Measurements from ENCODE around the gene ROS1.
"Not testable (repeated sequence)": the region's sequence is repeated elsewhere in the genome, so short reads cannot be mapped to it uniquely, and the experiment has no call there.

Gene ROS1

DNA sequence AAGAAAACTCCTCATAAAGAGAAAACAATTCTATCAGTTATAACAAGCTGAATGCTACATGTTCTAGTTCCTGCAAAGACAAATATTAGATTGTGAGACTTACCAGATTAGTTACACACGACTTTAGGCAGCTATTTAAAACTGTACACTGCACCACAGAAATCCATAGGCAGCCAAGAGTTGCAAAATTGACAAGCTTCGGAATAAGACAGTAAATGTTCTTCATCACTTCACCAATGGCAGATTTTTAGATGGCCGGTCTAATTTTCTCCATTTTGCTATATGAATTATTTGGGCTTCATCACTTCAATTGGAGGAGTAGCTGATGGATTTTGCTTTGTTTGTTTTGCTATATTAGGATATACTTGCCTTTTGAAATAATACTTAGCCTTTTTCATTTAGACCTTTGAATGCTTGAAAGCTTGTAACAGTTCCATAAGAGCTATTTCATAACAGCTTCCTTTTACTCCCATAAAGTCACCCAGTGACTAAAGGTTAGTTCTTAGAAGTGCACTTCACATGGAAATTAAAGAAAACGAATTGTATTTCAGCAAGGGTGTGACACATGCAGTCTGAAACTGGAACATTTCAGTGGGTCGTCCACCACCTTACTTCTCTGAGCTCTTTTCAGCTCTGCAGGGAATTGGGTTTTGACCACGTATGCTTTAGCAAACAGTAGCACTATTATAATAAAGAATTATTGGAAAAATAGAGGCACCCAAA, at the start of gene ROS1:
TSS of gene ROS1 (minus strand) at position 512 of the 723 bp plus-strand sequence. CDS start at position 226, 286 bp downstream.
- in situ Hi-C loops (cut with HindIII; ENCODE audit: low pct_unique_long_range_greater_than_20kb, low sequenced_read_pairs) = no loop called here
- DNase-seq (ENCODE audit: low read depth in 1 of 2, low spot score in 1 of 2) = no peak
- no peak for TF ChIP-seq JUND (IDR thresholded peaks at IDR 0.05; ENCODE audit: low read depth)

DNA sequence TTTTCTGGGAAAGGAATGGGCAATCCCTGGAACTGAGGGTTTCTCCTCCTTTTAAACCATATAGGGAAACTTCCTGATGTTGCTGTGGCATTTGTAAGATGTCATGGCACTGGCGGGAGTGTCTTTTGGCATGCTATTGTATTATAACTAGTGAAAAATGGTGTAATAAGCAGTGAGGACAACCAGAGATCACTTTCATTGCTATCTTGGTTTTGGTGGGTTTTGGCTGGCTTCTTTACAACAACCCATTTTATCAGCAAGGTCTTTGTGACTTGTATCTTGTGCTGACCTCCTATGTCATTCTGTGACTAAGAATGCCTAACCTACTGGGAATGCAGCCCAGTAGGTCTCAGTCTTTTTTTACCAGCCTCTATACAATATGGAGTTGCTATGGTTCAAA, 47.7 kb upstream of the ROS1 start:
- in situ Hi-C loops (cut with HindIII; ENCODE audit: low pct_unique_long_range_greater_than_20kb, low sequenced_read_pairs) = no loop called here
- DNase-seq (ENCODE audit: low read depth in 1 of 2, low spot score in 1 of 2) = no peak
- TF ChIP-seq JUND (IDR thresholded peaks at IDR 0.05; ENCODE audit: low read depth) = no peak

DNA sequence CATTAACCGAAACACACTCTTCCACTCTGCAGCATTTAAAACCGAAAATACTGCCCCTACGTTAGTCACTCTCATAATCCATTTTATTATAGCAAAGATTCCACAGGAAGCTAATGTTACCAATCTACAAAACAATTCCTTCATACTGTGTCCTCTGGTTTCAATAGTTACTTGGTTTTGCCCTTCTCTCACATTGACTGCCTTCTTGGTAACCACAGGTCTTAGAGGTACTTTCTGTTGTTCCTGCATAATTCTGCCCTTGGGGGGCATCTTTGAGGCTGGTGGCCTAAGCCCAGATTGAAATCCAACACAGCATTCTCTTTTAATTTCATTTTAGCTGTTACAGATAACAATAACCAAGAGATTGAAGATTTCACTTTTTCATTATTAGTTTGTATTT, 46.9 kb upstream of the ROS1 start:
- TF ChIP-seq JUND (IDR thresholded peaks at IDR 0.05; ENCODE audit: low read depth) = no peak
- in situ Hi-C loops (cut with HindIII; ENCODE audit: low pct_unique_long_range_greater_than_20kb, low sequenced_read_pairs) = no loop called here

DNA sequence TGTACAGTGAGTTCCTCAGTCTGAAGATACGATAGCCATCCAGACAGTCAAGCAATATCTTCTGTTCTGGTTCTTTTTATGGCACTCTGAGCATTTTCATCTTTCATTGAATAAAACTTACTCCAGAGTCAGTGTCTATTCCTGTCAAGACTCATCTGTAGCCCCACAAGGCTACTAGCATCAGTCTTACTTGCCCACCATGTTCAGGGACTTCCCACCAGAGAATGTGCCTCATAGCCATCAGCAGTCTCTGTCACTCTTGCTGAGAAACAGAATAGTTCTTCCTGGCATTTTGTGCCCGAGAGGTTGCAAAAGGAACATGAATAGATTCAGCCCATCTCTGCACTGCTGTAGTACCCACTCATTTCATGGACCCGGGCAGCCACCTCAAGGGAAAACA, 44.0 kb upstream of the ROS1 start:
- in situ Hi-C loops (cut with HindIII; ENCODE audit: low pct_unique_long_range_greater_than_20kb, low sequenced_read_pairs) = no loop called here
- DNase-seq (ENCODE audit: low read depth in 1 of 2, low spot score in 1 of 2) = no peak
- no peak for TF ChIP-seq JUND (IDR thresholded peaks at IDR 0.05; ENCODE audit: low read depth)

More for the DNA sequence above, 46.9 kb upstream of the ROS1 start:
- no peak for DNase-seq (ENCODE audit: low read depth in 1 of 2, low spot score in 1 of 2)

DNA sequence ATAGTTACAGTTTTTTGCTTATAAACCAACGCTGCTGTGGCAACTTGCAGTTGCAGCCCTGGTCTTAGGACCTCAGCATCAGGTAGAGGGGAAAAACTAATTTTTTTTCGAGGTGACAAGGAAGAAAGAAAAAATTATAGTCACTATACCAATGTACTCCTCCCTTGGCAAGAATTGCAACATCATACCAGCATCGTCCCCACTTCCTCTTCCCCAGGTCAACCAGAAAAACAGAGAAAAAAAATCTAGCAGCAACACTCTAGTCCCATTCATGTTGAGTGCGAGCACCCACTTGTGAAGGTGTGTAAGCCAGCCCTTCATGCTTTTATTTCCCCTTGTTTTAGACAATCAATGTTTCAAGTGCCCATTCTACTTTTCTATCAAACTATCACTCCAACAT, 43.6 kb upstream of the ROS1 start:
- no peak for TF ChIP-seq JUND (IDR thresholded peaks at IDR 0.05; ENCODE audit: low read depth)
- in situ Hi-C loops (cut with HindIII; ENCODE audit: low pct_unique_long_range_greater_than_20kb, low sequenced_read_pairs) = no loop called here
- DNase-seq (ENCODE audit: low read depth in 1 of 2, low spot score in 1 of 2) = no peak

DNA sequence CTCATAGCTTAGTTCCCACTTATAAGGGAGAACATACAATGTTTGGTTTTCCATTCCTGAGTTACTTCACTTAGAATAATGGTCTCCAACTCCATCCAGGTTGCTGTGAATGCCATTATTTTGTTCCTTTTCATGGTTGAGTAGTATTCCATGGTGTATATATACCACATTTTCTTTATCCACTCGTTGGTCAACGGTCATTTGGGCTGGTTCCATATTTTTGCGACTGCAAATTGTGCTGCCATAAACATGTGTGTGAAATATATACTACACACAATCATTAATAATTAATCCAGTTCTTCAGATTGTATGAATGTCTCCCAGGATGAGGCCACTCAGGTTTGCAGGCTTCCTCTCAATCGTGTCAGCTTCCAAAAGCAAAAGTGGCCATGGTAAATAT, 42.8 kb upstream of the ROS1 start:
- in situ Hi-C loops (cut with HindIII; ENCODE audit: low pct_unique_long_range_greater_than_20kb, low sequenced_read_pairs); DNase-seq (ENCODE audit: low read depth in 1 of 2, low spot score in 1 of 2): not testable (repeated sequence)

DNA sequence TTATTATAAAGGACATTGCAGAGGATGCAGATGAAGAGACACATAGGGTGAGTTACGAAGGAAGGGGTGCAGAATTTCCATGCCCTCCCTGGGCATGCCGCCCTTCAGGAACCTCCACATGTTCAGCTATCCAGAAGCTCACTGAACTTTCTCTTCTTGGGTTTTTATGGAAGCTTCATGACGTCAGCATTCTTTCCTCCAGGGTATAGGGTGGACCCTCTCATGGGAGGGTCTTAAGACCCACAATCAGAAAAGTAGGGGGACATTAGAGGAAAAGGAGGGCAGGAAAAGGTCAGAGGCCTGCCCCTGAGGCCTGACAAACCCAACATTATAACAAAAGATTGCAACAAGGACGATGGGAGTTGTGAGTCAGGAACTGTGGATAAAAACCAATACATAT, 42.1 kb upstream of the ROS1 start:
- TF ChIP-seq JUND (IDR thresholded peaks at IDR 0.05; ENCODE audit: low read depth) = no peak
- DNase-seq (ENCODE audit: low read depth in 1 of 2, low spot score in 1 of 2) = no peak
- in situ Hi-C loops (cut with HindIII; ENCODE audit: low pct_unique_long_range_greater_than_20kb, low sequenced_read_pairs) = no loop called here

DNA sequence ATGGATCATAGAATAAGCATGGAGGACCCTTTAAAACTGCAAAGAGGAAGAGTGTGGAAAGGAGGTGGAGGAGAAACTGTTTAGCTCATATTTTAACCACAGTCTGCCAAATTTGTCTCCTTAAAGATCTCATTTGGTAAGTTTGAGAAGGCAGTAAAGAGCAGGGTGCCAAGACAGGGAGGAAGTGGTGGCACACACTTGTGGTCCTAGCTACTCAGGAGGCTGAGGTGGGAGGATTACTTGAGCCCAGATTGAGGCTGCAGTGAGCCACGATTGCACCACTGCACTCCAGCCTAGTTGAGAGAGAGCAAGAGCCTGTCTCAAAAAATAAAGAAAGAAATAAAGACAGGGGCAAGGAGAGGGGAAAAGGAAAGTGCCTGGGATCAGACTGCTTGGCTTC, 39.9 kb upstream of the ROS1 start:
- DNase-seq (ENCODE audit: low read depth in 1 of 2, low spot score in 1 of 2) = no peak

DNA sequence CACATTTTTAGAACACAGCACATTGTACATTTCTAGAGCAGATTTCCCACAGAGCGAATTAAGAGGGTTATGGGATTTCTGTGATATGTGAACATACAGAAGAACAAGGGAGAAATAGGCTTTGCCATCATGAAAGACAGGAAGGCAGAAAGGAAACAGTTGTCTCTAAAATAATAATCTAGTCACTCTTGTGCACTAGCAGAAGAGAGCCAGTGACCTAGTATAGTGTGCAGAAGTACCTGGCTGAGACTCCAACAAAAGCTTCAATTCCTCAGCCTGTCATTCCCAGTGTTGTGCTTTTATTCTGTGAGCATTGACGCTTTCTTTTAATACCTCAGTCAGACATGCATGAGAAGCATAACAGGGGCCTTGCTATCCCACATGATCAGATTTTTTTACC, 39.0 kb upstream of the ROS1 start:
- no peak for DNase-seq (ENCODE audit: low read depth in 1 of 2, low spot score in 1 of 2)
- TF ChIP-seq JUND (IDR thresholded peaks at IDR 0.05; ENCODE audit: low read depth) = no peak
- in situ Hi-C loops (cut with HindIII; ENCODE audit: low pct_unique_long_range_greater_than_20kb, low sequenced_read_pairs) = no loop called here

More for the DNA sequence above, 39.9 kb upstream of the ROS1 start:
- TF ChIP-seq JUND (IDR thresholded peaks at IDR 0.05; ENCODE audit: low read depth) = no peak
- in situ Hi-C loops (cut with HindIII; ENCODE audit: low pct_unique_long_range_greater_than_20kb, low sequenced_read_pairs) = no loop called here

DNA sequence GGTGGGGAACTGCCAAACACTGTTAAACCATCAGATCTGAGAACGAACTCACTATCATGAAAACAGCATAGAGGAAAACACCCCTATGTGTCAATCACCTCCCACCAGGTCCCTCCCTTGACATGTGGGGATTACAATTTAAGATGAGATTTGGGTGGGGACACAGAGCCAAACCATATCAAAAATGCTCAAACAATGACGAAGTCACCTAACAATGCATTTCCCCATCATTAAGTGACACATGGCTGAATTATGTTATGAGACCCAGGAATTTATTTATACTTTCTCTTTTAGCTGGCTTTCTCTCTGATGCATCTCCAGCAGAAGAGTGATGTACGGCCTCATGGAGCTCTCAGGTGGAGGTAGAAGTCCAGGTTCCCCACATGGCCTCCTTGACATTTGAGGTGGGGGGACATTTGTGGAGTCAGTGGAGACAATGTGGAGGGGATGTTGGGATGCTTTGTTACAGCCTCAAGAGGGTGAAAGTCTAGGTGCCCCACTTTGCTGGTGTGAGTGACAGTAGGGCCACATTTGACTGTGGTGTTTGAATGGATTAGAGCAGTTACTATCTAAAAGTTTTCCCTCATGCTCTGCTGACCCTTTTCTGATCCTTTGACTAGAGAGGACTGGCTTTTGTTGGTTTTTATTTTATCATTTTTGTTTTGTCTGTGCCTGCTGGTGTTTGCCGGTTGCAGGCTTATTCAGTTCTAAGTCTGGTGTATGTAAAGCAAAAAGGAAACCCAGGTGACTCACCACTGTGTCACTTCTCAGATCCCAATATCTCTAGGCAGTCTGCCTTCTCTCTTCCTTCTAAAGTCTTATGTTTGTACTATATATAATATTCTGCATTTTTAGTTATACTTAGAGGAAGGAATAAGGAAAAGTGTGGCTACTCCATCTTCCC, 38.3 kb upstream of the ROS1 start:
- in situ Hi-C loops (cut with HindIII; ENCODE audit: low pct_unique_long_range_greater_than_20kb, low sequenced_read_pairs) = no loop called here
- no peak for DNase-seq (ENCODE audit: low read depth in 1 of 2, low spot score in 1 of 2)
- TF ChIP-seq JUND (IDR thresholded peaks at IDR 0.05; ENCODE audit: low read depth) = no peak

DNA sequence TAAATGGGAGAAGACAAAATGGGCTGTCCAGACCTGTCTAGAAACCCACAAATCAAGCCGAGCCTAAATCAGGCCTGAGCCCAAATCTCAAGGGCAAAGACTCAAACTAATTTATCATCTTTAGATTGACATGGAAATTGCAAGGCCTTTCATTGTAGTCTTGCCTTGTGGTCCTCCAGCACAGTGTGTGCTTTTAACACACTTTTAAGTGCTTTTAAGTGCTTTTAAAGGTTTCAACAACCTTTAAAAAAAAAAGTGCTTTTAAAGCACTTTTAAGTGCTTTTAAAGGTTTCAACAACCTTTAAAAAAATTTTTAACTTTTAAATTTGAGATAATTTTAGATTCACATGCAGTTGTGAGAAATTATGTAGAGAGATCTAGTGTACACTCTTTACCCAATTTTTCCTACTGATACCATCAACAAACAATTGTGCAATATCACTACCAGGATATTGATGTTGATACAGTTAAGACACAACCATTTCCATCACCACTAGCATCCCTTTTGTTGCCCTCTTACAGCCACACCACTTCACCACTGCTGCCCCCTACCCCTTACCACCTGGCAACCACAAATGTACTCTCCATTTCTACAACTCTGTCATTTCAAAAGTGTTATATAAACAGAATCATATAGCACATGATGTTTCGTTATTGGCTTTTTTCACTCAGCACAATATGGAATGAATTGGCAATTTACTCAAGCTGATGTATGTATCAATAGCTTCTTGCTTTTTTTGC, 33.6 kb upstream of the ROS1 start:
- in situ Hi-C loops (cut with HindIII; ENCODE audit: low pct_unique_long_range_greater_than_20kb, low sequenced_read_pairs) = no loop called here

DNA sequence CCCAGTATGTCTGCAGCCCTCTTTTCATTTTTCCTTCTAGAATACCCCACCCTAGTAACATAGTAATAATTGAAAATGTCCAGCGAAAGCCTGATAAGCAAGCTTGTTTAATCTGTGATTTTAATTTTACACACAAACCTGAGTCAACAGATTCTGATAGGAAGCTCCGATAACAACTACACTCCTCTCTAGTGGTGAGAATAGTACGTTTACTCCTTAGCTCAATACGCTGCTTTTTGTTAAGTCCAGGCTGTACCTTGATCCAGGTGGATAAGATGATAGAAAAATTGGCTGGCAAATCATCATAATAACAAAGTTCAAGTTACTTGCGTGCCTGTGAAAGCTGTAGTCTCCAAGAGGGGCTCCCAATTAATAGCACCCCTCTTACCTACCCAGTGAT, 31.3 kb upstream of the ROS1 start:
- in situ Hi-C loops (cut with HindIII; ENCODE audit: low pct_unique_long_range_greater_than_20kb, low sequenced_read_pairs) = no loop called here
- TF ChIP-seq JUND (IDR thresholded peaks at IDR 0.05; ENCODE audit: low read depth) = no peak
- DNase-seq (ENCODE audit: low read depth in 1 of 2, low spot score in 1 of 2) = no peak

More for the DNA sequence above, 33.6 kb upstream of the ROS1 start:
- no peak for DNase-seq (ENCODE audit: low read depth in 1 of 2, low spot score in 1 of 2)
- TF ChIP-seq JUND (IDR thresholded peaks at IDR 0.05; ENCODE audit: low read depth) = no peak

DNA sequence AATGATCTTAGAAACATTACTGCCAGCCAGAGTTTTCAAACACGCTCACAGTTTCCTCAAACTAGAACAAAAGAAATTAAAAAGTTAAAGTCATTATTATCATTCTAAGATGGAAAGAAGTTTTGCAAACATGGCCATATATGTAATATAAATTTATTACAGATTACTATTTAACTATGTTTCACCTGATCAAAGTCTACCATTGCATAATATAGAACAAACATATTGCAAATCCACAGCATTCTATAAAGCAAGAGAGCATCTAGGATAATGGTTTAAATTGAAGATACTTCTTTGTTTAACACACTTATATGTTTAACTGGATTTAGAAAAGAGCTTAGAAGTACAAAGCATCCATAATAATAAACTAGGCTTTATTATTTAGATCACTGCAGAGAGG, 30.5 kb upstream of the ROS1 start:
- no peak for DNase-seq (ENCODE audit: low read depth in 1 of 2, low spot score in 1 of 2)
- in situ Hi-C loops (cut with HindIII; ENCODE audit: low pct_unique_long_range_greater_than_20kb, low sequenced_read_pairs) = no loop called here
- TF ChIP-seq JUND (IDR thresholded peaks at IDR 0.05; ENCODE audit: low read depth) = no peak
